HCT116 (cell line): ENCODE results near the gene TP63. TPM values are rescaled to one million over a fixed set of nuclear protein-coding genes. Genes with fewer than 3 reads are reported as not detected.

ENCODE experiments used
- ATAC-seq: fragments of 200-7000 bp; cut with Tn5 transposase; 2 replicates; pipeline ENCODE4 v1.9.1; 2020; ENCODE audit warnings: mild to moderate bottlenecking, moderate library complexity
- BruUV-seq: library from RNA; stranded (reverse); fragments of 400-500 nt; replicated peaks from 2 replicates; lab custom pipeline; 2021; lab: Mats Ljungman, UMichigan
- CTCF ChIA-PET: fragments of 300-600 bp; sonication (Branson Sonifier 250); formaldehyde crosslinking; loops from one replicate; lab custom pipeline; 2021; ENCODE audit warnings: antibody characterized with exemption; lab: Charles Lee
- POLR2A ChIA-PET: fragments of 300-600, 350-600 bp; sonication (Branson Sonifier 250); formaldehyde crosslinking; loops from one replicate; lab custom pipeline; 2021; ENCODE audit warnings: antibody characterized with exemption; lab: Charles Lee
- RAD21 ChIA-PET, 2 experiments: fragments of 300-600 bp; sonication (Branson Sonifier 250); formaldehyde crosslinking; loops; one replicate each; lab custom pipeline; 2023; ENCODE audit warnings: low total read pairs in 2 of 2; ENCODE audit not compliant: uncharacterized antibody in 2 of 2, unreplicated experiment in 2 of 2, low non-redundant PET in 1 of 2; lab: Charles Lee
- DNase-seq: peaks from one replicate; pipeline ENCODE4 v3.0.0-alpha.2; 2010; ENCODE audit warnings: low read depth, low spot score
- H2AFZ ChIP-seq: fragments of 200-600 bp; shearing (Covaris generic), sonication (generic); 2 replicates; pipeline ENCODE4 v1.6.1; 2017; ENCODE audit warnings: low read depth, mixed run types, mixed read lengths, antibody characterized with exemption, low read length; ENCODE audit not compliant: poor library complexity, severe bottlenecking
- H3K27ac ChIP-seq: 2 replicates; pipeline ENCODE4 v1.5.1; 2012; ENCODE audit warnings: low read depth, low read length
- H3K27me3 ChIP-seq: fragments of 200-600 bp; sonication (generic); 2 replicates; pipeline ENCODE4 v1.6.1; 2016; ENCODE audit warnings: mixed run types, low read length, mixed read lengths; ENCODE audit not compliant: insufficient read depth
- H3K36me3 ChIP-seq, 2 experiments: fragments of 200-500 bp in 1 of 2; fragments of 200-600 bp in 1 of 2; sonication (Bioruptor generic) in 1 of 2; sonication (generic) in 1 of 2; 2 replicates each; pipeline versions ENCODE4 v1.5.1 to v1.6.1; 2014 to 2016; ENCODE audit warnings: low read length in 2 of 2, inconsistent platforms in 1 of 2, mixed read lengths in 1 of 2, mixed run types in 1 of 2; ENCODE audit not compliant: insufficient read depth in 2 of 2, control insufficient read depth in 1 of 2
- H3K4me1 ChIP-seq, 2 experiments: fragments of 200-600 bp in 1 of 2; sonication (generic) in 1 of 2; 2 replicates each; pipeline versions ENCODE4 v1.5.1 to v1.6.1; 2012 to 2017; ENCODE audit warnings: low read length in 2 of 2, inconsistent platforms in 1 of 2, mild to moderate bottlenecking in 1 of 2, mixed read lengths in 1 of 2, mixed run types in 1 of 2, moderate library complexity in 1 of 2; ENCODE audit not compliant: insufficient read depth in 2 of 2, control insufficient read depth in 1 of 2
- H3K4me2 ChIP-seq: fragments of 200-600 bp; sonication (generic); 2 replicates; pipeline ENCODE4 v1.6.1; 2017; ENCODE audit warnings: mixed run types, low read length, mixed read lengths
- H3K4me3 ChIP-seq, 2 experiments: fragments of 200-600 bp in 1 of 2; sonication (generic) in 1 of 2; replicated peaks in 1 of 2; 2 replicates each; pipeline ENCODE4 v1.5.1; 2011 to 2016; ENCODE audit warnings: low read length in 2 of 2, control low read depth in 1 of 2, low read depth in 1 of 2, mild to moderate bottlenecking in 1 of 2, mixed read lengths in 1 of 2, mixed run types in 1 of 2
- H3K79me2 ChIP-seq: fragments of 200-600 bp; sonication (generic); 2 replicates; pipeline ENCODE4 v1.6.1; 2017; ENCODE audit warnings: mild to moderate bottlenecking, mixed run types, low read length, moderate library complexity, mixed read lengths; ENCODE audit not compliant: insufficient read depth
- H3K9ac ChIP-seq: fragments of 200-600 bp; sonication (generic); 2 replicates; pipeline ENCODE4 v1.6.1; 2016; ENCODE audit warnings: low read length, mixed read lengths
- H3K9me2 ChIP-seq: fragments of 200-600 bp; sonication (generic), shearing (Covaris generic); 2 replicates; pipeline ENCODE4 v1.6.1; 2017; ENCODE audit warnings: mixed run types, mild to moderate bottlenecking, moderate library complexity; ENCODE audit not compliant: insufficient read depth
- H3K9me3 ChIP-seq, 2 experiments: fragments of 200-500 bp in 1 of 2; fragments of 200-600 bp in 1 of 2; sonication (Bioruptor generic) in 1 of 2; sonication (generic) in 1 of 2; 2 replicates each; pipeline ENCODE4 v1.6.1; 2014 to 2017; ENCODE audit warnings: low read length in 2 of 2, mixed read lengths in 2 of 2, inconsistent platforms in 1 of 2, low read depth in 1 of 2, mild to moderate bottlenecking in 1 of 2, mixed run types in 1 of 2, moderate library complexity in 1 of 2; ENCODE audit not compliant: control insufficient read depth in 1 of 2, insufficient read depth in 1 of 2
- H4K20me1 ChIP-seq: fragments of 200-600 bp; sonication (generic), shearing (Covaris generic); 2 replicates; pipeline ENCODE4 v1.6.1; 2017; ENCODE audit warnings: mixed run types, mild to moderate bottlenecking, moderate library complexity; ENCODE audit not compliant: insufficient read depth
- ATF3 ChIP-seq: IDR thresholded peaks from 2 replicates; pipeline ENCODE4 v1.6.1; 2012
- CEBPB ChIP-seq: IDR thresholded peaks from 2 replicates; pipeline ENCODE4 v1.6.1; 2012; ENCODE audit warnings: low read depth
- ELF1 ChIP-seq: IDR thresholded peaks from 2 replicates; pipeline ENCODE4 v1.6.1; 2012; ENCODE audit warnings: low read depth, borderline replicate concordance
- EZH2 ChIP-seq: fragments of 200-600 bp; sonication (generic); IDR thresholded peaks from 2 replicates; pipeline ENCODE4 v1.6.1; 2017; ENCODE audit warnings: antibody characterized with exemption, mixed run types
- EZH2phosphoT487 ChIP-seq: fragments of 200-600 bp; IDR thresholded peaks from 2 replicates; pipeline ENCODE4 v1.6.1; 2018; ENCODE audit warnings: antibody characterized with exemption, borderline replicate concordance
- FOSL1 ChIP-seq: IDR thresholded peaks from 2 replicates; pipeline ENCODE4 v1.6.1; 2012; ENCODE audit warnings: low read depth
- JUND ChIP-seq: IDR thresholded peaks from 2 replicates; pipeline ENCODE4 v1.6.1; 2012
- MAX ChIP-seq: IDR thresholded peaks from 2 replicates; pipeline ENCODE4 v1.6.1; 2012
- POLR2A ChIP-seq: IDR thresholded peaks from 2 replicates; pipeline ENCODE4 v1.7.0; 2011; ENCODE audit warnings: borderline replicate concordance; ENCODE audit not compliant: insufficient read depth, insufficient read length; ENCODE audit errors: extremely low read depth
- POLR2AphosphoS5 ChIP-seq: IDR thresholded peaks from 2 replicates; pipeline ENCODE4 v1.6.1; 2011; ENCODE audit warnings: mild to moderate bottlenecking, low read depth, low read length, moderate library complexity
- RAD21 ChIP-seq: IDR thresholded peaks from 2 replicates; pipeline ENCODE4 v1.6.1; 2012; ENCODE audit warnings: low read depth, mild to moderate bottlenecking
- REST ChIP-seq: IDR thresholded peaks from 2 replicates; pipeline ENCODE4 v1.6.1; 2012; ENCODE audit warnings: low read depth
- SIN3A ChIP-seq: IDR thresholded peaks from 2 replicates; pipeline ENCODE4 v1.6.1; 2012; ENCODE audit warnings: low read depth
- SP1 ChIP-seq: IDR thresholded peaks from 2 replicates; pipeline ENCODE4 v1.6.1; 2012; ENCODE audit warnings: low read depth
- TCF7L2 ChIP-seq: IDR thresholded peaks from 2 replicates; pipeline ENCODE4 v1.7.0; 2011; ENCODE audit warnings: borderline replicate concordance, inconsistent platforms; ENCODE audit not compliant: insufficient read depth, insufficient read length; ENCODE audit errors: extremely low read depth
- YY1 ChIP-seq: IDR thresholded peaks from 2 replicates; pipeline ENCODE4 v1.6.1; 2011; ENCODE audit warnings: low read length, low read depth, moderate library complexity, mild to moderate bottlenecking; ENCODE audit not compliant: insufficient replicate concordance; ENCODE audit errors: extremely low read depth
- ZBTB33 ChIP-seq: IDR thresholded peaks from 2 replicates; pipeline ENCODE4 v1.6.1; 2011; ENCODE audit warnings: mild to moderate bottlenecking, low read length, moderate library complexity; ENCODE audit not compliant: insufficient replicate concordance; ENCODE audit errors: extremely low read depth
- ZFX ChIP-seq: fragments of 450-650 bp; IDR thresholded peaks from 2 replicates; pipeline ENCODE4 v1.6.1; 2017
- intact Hi-C: fragments of 100-400 bp; cut with micrococcal nuclease; formaldehyde crosslinking; loops from 2 replicates; pipeline ENCODE4 v1.10.0; 2022
- total RNA-seq: library from RNA; stranded (reverse); gene quantifications from one replicate; pipeline ENCODE4 v1.2.1, GENCODE V29; 2021; ENCODE audit not compliant: unreplicated experiment

Gene TP63
- total RNA-seq, 1 experiment from 2014 or later, result not detected

GRCh38 chr3:189680723-189681122 lies 49.5 kb downstream of the TP63 start:
- H3K79me2 ChIP-seq, result no peaks in the 10 kb centered on the region
- intact Hi-C loops, result no loop called here
- DNase-seq, result no peak
- no peaks in the 10 kb centered on the region for H3K36me3 ChIP-seq
- ATAC-seq, result no peak
- ChIA-PET CTCF (no interaction called here), RAD21 (no interaction called here), POLR2A (no interaction called here)
- no peak overlapping the region for H3K9ac ChIP-seq
- TF ChIP-seq ELF1, result no peak
- TF ChIP-seq POLR2A, result no peak
- no peak for TF ChIP-seq TCF7L2
- no peak for TF ChIP-seq JUND
- TF ChIP-seq ZBTB33, result no peak
- TF ChIP-seq REST, result no peak
- no peak for TF ChIP-seq POLR2AphosphoS5
- no peak for TF ChIP-seq EZH2phosphoT487
- no peak for TF ChIP-seq CEBPB
- TF ChIP-seq EZH2, result no peak
- no peak for TF ChIP-seq RAD21
- no peak for TF ChIP-seq MAX
- TF ChIP-seq SP1, result no peak
- TF ChIP-seq ATF3, result no peak
- no peak for TF ChIP-seq FOSL1
- no peak for TF ChIP-seq SIN3A
- TF ChIP-seq ZFX, result no peak
- no peak for TF ChIP-seq YY1
- no peak overlapping the region for H3K27ac ChIP-seq
- no peaks in the 10 kb centered on the region for H3K9me3 ChIP-seq
- H3K9me2 ChIP-seq, result no peaks in the 10 kb centered on the region
- H3K4me1 ChIP-seq, result peaks cover 0 to under 1% of the 10 kb centered on the region in 2 experiments; a peak in 1 of 4 replicates
- no TSS peak for BruUV-seq
- H3K4me2 ChIP-seq, result no peak overlapping the region
- H2AFZ ChIP-seq, result no peak overlapping the region
- no peak overlapping the region for H3K4me3 ChIP-seq
- no peaks in the 10 kb centered on the region for H4K20me1 ChIP-seq
- H3K27me3 ChIP-seq, result no peaks in the 10 kb centered on the region
